GM19324 (cell line): ENCODE data around the gene HPSE2.

ENCODE experiments used
- ATAC-seq: cut with Tn5 transposase; IDR thresholded peaks from one replicate; pipeline ENCODE4 v1.9.1; 2021; ENCODE audit warnings: mild to moderate bottlenecking, moderate library complexity; ENCODE audit not compliant: unreplicated experiment, low FRiP score

The HPSE2 gene

DNA sequence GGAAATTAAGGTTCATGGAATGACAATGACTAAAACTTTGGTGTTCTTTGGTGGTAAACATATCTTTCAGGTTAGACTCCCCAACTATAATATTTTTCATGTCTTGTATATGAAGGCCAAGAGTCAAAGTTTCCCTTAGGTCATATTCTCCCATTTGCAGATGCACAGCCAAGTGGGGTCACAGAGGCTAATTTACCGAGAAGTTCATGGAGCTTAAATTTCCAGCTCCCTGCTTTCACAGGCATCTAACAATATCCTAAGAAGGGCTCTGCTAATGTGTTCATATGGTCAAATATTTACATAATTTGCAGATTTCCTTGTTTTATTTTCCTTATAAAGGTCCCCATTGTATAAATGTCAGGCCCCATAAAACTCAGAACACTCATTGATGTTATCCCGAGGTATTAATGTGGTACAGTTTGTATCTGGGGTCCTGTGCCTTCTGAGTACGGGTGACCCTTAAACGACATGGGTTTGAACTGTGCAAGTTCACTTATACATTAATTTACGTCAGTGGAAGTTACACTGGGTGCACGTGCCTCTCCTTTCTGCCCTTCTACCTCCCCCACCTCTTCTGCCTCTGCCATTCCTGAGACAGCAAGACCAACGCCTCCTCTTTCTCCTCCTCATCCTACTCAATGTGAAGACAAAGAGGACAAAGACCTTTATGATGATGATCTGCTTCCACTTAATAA is 603.0 kb downstream of the HPSE2 start:
- no peak for ATAC-seq

DNA sequence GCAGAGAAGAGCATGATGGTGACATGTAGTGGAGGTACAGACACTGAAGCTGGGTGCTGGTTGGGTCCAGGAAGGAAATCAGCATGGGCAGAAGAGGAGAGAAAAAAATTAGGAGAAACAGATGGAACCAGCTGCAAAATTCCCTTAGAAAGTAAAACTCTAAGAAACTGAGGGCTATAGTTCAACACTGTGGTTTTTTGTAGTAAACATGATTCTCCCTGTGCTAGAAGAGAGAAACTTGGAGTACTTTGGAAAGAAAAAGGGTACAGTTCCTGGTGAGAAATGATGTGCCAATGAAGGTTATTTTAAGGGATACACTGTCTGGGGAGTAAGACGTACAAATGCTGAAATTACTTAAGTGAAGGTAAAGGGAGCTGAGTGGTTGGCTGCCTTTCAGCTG is 607.4 kb downstream of the HPSE2 start:
- ATAC-seq = no peak

DNA sequence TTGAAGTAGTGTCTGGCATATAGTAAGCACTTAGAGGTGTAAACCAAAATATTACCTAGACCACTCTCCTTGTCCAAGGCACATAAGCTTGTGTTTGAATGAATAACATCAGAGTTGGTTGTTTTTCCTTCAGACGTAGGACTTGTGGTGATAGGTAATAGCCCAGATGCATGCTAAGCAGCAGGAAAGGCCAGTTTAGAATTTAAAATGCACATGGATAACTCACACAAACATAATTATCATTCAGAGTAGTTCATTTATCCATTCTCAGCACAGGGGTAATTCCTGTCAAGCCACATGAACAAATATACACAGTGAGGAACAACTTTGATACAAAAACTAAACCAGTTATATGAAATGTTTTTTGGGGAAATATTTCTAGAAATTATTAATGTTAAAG is 607.9 kb downstream of the HPSE2 start:
- no peak for ATAC-seq

DNA sequence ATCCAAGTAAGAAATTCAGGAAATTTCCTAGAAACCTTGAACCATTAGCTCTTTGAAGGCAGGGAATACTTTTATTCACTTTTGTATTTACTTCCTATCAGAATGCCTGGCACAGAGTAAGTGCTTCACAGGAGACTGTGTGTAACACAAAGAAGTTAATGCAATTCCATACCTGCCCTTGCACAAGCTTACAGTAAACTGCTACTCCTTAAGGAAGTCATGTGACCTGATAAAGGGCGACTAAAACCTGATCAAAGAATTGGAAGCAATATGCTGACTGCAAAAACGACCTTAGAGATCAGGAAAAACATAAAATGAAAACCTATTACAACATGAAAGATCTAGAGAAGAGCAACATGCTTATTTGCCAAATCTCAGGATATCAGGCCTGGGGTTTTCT is 610.7 kb downstream of the HPSE2 start:
- ATAC-seq = no peak

DNA sequence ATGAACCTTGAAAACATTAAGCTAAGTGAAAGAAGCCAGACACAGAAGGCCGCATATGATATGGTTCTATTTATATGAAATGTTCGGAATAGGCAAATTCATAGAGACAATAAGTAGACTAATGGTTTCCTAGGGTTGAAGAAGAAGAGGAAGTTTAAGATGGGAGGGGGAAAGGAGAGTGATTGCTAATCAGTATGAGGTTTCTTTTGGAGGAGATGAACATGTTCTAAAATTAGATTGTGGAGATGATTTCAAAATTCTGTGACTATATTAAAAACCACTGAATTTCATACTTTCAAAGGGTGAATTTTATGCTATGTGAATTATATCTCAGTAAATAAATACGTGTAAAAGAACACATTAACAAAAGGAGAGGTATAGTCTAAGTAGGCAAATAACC is 612.5 kb downstream of the HPSE2 start:
- no peak for ATAC-seq

DNA sequence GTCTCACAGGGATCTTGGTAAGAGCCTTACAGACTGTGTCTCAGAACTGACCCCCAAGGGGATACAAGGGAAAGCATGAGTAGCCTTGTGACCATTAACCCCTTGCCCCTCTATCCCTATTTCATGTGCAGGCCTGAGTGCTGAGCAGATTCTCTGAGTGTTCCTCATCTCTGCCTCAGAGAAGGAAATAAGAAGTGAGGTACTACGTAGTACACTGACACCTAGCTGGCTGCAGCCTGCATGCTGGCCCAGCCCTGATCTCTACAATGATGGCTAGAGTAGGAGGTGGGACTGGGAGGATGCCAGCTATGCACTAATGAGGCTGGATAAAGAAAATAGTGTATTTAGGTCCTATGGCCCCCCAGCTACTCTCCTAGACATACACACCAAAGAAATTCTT is 614.0 kb downstream of the HPSE2 start:
- ATAC-seq = no peak

DNA sequence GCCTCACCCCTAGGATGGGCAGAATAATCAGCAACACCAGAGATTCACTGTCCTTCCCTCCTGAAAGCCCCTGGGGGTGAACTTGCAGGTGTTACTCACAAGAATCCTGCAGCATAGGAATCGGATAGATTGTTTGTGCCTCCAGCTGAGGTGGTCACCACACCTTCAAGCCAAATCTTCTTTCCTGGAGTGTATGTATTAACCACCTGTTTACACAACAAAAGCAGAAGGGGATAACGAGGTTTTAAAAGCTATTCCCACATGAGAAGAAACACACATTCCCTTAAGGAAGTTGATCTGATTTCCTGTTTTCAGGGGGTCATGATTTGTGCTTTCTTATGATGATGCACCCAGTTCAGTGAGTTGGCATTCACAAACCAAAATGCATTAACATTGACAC is 615.1 kb downstream of the HPSE2 start:
- ATAC-seq = no peak

DNA sequence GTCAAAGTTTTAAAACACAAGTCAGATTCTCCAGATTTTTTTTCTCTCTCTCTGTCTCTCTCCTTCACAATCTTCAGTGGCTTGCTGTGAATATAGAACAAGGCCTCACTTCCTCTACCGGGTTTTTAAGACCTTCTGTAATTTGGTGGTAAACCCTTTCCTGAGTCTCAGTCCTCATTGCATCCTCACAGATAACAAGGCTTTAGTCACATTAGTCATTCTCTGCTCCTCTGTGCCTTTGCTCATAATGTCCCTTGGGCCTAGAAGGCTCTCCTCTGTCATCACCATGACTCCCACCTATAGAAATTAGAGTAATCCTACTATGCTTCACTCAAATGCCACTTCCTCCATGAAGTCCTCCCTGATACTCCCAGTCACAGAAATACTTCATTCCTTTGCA is 616.2 kb downstream of the HPSE2 start:
- ATAC-seq = no peak

DNA sequence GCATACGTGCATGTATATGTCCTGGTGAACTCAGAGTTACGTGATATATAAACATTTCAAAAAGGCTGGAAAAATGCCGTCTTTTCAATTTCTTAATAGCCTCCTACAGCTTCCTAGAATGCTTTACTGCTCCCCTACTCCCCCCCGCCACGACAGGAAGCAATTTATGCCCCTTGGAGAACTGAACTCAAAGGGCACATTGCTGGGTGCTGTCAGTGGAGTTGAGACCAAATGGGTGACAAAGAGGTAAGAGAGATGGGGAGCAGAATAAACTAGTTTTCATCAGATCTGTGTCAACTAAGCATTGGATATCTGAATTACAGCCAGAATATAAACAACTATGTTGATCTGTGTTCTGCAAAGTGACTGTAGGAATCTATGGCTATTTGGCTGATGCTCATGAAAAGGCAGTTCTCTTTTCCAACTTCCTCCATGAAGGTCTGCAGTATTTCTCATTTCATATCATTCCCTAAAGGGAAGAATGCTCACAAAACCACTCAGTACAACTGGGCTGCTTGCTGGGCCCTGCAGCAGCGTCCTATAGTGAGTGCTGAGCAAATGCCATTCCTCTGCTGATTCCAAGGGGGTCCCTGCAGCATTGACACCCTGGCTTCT is 617.6 kb downstream of the HPSE2 start:
- no peak for ATAC-seq

DNA sequence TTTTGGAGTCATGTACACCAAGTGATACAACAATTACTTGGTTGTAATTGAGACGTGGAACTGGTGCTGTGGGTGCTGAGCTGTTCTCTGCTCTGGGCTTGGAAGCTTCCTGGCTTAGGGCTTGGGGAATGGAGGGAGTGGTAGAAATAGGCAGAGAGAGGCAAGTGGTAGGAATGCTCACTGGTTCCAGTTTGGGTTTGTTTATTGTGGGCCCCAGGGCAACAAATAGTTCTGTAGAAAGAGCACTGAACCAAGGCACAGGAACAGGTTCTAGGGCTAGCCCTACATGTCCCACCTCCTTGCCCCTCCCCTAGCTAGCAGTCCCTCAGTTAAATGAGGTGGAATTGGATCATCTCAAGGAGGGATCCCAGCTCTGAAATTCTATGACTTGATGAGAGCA is 622.2 kb downstream of the HPSE2 start:
- no peak for ATAC-seq

DNA sequence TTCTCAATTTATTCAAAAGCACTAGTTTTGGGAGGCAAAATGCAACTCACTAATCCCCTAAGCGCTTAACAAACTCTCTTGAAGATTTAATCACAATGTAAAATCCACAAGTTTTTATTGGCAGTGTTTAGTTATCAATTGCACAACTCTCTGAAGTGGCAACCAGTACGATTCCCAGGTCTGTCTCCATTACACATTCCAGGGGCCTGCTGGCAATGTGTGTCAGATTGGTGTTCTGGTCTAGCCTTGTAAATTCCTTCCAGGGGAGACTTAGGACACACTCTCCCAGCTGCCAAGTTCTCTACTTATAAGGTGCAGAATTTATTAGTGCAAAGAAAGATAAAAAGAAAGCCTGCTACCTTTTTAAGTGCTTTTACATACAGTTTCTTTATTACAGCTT is 624.2 kb downstream of the HPSE2 start:
- ATAC-seq = no peak

DNA sequence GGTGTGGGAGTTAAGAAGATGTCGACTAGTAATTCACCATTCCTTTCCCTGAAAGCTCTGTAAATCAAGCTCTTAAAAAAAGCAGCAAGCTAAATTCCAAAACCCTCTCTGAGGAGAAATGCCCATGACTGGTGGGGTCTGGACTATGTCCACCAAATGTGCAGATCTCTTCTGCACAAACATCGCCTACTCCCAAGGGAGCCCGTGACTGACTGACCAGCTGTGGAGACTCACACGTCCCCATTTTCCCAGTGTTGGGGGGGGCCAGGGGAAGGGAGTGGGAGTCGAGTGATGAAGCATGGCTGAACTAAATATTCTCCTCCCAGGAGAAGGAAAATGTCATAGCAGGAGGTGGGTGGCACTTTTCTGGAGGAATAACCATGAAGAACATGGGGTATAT is 624.8 kb downstream of the HPSE2 start:
- no peak for ATAC-seq

DNA sequence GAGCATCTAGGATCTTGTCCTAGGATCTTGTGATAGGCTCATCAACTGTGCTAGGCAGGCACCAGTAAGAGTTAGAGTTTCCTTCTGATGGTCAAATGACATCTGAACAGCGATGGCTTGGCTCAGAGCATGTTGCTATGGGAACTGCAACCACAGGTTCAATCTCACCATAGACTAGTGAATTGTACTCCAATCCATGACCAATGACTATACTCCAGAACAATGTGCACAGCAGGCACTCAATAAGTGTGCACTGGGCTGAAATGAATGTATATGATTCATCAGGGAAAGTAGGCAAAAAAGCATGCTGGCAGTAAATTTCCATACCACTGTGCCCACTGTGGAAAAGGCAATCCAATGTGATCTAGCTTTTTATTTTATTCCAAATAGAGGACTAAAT is 625.4 kb downstream of the HPSE2 start:
- no peak for ATAC-seq

DNA sequence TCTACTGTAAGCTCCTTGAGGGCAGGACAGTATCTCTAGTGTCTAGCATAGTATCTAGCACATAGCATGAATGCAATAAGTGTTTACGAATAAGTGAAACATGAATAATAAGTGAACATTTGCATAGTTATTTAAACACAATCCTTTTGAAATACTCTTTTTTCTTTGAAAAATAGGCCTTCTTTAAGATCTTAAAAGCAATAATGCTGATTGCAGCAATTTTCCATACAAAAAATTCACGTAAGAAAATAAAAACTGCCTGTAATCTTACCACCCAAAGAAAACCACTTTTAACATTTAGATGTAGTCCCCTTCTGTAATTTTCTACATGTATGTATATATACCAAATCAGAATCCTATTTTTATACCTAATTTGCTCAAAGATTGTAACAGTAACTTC is 626.4 kb downstream of the HPSE2 start:
- no peak for ATAC-seq

DNA sequence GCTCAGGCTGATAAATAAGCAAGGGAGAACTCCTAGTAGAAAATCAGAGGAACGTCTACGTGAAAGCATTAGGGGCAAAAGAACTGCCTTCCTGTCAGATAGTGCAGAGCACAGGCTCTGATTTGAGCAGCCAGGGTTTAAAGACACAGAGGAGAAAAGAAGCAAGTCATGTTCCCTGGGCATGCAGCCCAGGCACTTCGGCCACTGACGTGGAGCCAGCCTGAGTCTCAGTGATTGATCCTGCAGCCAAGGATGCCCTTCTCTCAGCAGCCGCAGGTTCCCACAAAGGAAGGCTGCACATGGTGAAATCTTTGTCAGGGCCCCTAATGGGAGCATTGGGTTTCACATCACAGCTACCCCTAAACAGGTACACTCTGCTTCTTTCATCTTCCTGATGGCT is 627.2 kb downstream of the HPSE2 start:
- no peak for ATAC-seq

DNA sequence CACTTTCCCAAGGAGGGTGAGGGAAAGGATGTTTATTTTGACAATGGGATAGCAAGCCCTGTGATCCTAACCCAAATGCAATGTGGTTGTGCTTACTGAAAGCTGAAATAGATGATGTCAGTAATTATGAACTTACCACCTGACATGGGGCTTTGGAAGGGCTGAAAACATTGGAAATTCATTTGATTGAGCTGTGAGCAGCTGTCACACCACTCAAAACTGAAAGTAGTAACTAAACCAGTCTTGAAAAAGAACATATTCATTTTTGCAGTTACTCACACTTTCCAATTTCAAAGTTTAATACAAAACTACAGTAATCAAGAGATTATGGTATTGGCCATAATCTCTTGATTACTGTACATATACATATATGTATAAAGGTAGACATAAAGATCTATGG is 633.4 kb downstream of the HPSE2 start:
- ATAC-seq = no peak

DNA sequence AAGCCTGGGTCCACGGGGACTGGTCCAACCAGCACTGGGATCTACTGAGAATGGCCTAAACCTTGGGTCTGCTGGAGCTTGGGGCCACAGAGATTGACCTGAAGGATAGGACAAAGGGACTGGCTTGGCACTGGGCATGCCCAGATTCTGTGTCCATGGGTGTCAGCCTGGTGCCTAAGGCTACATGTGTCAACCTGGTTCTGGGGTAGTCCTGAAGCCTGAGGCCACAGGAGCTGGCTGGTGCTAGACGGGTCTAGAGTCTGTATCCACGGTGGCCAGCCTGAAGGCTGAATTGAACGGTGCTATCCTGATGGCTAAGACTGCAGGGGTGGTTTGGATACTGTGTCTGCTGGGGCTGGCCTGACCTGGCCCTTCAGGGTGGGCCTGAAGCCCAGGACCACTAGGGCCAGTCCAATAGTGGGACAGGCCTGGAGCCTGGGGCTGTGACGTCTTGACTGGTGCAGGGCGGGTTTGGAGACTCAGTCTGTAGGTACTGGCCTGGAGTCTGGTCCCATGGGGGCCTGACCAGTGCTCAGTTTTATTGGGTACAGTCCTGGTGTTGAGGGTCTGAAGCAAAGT is 636.5 kb downstream of the HPSE2 start:
- no peak for ATAC-seq

DNA sequence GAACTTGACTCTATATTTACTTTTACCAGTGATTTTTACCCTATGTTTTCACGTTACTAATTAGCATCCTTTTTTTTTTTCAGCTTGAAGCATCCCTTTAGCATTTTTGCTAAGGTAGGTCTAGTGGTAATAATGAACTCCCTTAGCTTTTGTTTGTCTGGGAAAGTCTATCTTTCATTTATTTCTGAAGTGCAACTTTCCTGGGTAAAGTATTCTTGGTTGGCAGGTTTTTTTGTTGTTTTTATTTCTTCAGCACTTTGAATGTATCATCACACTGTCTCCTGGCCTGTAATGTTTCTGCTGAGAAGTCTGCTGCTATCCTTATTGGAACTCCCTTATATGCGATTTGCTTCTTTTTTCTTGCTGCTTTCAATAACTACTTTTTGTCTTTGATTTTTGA is 639.2 kb downstream of the HPSE2 start:
- ATAC-seq = no peak

DNA sequence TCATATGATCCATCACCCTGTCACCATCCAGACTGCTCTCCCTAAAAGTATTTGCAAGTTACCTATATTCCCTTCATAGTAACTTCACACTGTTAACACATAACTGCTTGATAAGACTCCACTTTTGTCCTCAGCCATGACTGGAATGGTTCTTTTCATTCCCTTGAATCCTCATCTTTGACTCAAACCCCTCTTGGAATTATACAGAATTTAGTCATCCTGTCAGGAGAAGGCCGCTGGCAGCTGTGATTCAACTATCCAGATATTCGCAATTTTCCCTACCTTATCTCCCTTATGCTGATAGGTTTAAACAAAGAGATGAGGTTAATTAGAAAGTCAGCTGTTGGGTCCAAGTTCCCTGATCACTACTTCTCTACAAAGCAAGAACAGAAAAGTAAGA is 646.0 kb downstream of the HPSE2 start:
- no peak for ATAC-seq

DNA sequence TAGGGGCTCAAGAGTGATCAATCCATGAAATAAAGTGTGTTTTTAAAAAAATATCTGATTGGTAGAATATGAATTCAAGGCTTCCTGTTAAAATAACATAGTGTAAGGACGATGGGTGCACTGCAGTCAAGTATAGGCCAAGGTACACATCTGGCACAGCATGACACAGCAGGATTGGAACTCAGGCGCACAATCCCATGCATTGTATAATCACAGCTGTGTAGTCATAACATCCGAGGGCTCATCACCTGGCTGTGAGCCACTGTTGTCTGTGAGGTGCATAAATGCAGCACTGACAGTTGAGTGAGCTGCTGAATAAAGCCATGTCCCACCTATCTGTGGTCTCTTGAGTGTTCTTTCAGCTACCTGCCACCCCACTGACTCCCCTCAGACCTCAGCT is 646.6 kb downstream of the HPSE2 start:
- no peak for ATAC-seq

DNA sequence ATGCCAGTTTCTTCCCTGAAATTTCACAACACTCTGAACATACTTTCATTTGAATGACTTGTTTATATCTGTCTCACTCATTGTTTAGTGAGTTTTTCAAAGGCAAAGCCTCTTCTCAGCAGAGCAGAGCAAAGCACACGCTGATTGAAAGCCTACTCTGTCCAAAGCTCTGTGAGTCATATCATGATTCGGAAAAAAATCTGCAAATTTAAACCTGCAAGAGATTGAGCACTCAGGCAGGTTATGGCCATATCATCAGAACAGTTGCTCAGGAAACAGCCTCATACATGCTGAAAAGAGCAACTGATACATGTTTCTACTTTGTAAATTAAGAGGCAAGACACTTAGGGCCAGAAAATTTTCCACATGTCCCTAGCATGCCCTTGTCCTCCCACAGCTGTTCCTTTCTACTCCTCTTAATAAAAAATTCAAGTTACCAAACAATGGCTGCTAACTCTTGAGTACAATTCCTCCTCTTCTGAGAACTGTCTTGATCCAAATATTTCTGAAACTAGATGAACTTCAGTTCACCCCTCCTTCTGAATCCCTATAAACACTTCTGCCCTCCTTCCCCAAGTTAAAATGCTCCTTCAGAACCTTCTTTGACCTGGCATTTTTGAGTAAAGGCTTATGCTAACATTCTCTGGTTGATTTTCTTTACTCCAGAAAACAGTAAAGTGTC is 648.4 kb downstream of the HPSE2 start:
- ATAC-seq = no peak

DNA sequence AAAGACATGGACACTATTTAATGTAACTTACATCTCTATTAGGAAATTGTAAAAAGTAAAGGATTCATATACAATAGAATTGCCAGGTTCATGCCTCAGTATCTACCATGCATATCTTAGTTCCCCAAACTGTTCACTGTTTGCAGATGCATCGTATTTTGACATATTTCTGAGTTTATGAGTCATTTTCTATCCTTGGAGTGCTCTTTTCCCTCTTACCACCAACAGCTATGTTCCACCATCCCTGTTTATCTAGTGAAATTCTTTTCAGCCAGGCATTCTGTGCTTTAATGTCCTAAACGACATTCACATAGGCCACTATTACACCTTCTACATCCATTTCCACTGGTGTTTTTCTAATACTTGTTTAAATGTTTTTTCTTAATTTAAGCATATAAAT is 649.6 kb downstream of the HPSE2 start:
- ATAC-seq = no peak
